Measurements from ENCODE around the gene ZFAND5. TPM values are rescaled to one million over a fixed set of nuclear protein-coding genes. Genes with fewer than 3 reads are reported as not detected.

ZFAND5 gene
- total and polyA plus RNA-seq, 4 donors = 147 to 369 (median 169) TPM

DNA sequence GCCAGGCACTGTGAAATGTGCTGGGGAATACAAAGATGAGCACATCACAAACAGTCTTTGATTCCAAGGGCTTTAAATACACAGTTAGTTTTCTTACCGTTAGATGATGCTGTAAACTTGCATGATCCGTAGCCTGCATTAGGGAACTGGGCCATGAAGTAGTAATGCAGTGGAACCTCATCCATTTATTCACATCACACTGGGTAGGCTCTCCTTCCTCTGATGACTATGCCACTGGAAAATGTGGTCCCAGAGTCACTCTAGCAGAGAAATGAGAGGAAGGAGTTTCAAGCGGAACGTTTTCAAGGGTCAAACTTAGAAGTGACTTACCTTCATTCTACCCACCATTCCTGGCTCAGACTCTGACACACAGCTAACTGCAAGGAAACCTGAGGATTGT is 26.4 kb downstream of the ZFAND5 start:
- no peak for ATAC-seq (ENCODE audit: insufficient read depth, low FRiP score)
- Histone ChIP-seq H3K27me3 (ENCODE audit: control insufficient read depth in 3 of 3, insufficient read depth in 3 of 3, low read length in 2 of 3) (no peaks in the 10 kb centered on the region), H3K4me3 (no peak overlapping the region), H3K36me3 (ENCODE audit: control insufficient read depth in 4 of 4, insufficient read depth in 4 of 4, low read length in 4 of 4) (peaks cover 0 to 3% (median 0%) of the 10 kb centered on the region in 4 donors), H3K9me3 (ENCODE audit: control insufficient read depth in 4 of 4, insufficient read depth in 3 of 4, low read length in 3 of 4) (no peaks in the 10 kb centered on the region), H3K9ac (ENCODE audit: insufficient read depth in 1 of 2, low read length in 2 of 2) (no peak overlapping the region), H3K4me1 (ENCODE audit: control insufficient read depth in 5 of 5, insufficient read depth in 5 of 5, low read length in 5 of 5) (no peaks in the 10 kb centered on the region), H3K27ac (ENCODE audit: low read depth in 1 of 2, low read length in 1 of 2) (no peak overlapping the region)
- TF ChIP-seq, protein P1, sequence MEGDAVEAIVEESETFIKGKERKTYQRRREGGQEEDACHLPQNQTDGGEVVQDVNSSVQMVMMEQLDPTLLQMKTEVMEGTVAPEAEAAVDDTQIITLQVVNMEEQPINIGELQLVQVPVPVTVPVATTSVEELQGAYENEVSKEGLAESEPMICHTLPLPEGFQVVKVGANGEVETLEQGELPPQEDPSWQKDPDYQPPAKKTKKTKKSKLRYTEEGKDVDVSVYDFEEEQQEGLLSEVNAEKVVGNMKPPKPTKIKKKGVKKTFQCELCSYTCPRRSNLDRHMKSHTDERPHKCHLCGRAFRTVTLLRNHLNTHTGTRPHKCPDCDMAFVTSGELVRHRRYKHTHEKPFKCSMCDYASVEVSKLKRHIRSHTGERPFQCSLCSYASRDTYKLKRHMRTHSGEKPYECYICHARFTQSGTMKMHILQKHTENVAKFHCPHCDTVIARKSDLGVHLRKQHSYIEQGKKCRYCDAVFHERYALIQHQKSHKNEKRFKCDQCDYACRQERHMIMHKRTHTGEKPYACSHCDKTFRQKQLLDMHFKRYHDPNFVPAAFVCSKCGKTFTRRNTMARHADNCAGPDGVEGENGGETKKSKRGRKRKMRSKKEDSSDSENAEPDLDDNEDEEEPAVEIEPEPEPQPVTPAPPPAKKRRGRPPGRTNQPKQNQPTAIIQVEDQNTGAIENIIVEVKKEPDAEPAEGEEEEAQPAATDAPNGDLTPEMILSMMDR (IDR thresholded peaks at IDR 0.05; ENCODE audit: control extremely low read depth, extremely low read depth) = no peak
- DNase-seq = no peak
- 94 to 96% methylated on average over 4 of the region's 4 CpGs for WGBS, 2 donors

DNA sequence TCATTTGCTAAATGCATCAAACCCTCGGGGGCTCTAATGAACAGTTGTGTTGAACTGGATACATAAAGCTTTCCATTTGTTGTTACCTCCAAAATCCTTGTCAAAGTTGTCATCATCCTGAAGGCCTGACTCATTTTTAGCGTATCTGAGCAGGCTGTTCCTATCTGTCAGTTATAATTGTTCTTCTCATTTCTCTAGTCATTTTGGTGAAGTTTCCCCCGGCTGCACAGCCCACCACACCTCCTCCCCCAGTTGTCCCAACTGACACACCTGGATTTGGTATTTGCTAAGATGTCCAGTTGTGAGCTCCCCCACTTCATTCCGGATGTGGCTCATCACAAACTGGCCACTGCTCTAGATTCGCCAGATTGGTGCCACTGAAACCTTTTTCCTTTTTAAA is 27.7 kb downstream of the ZFAND5 start:
- H3K4me1 ChIP-seq (ENCODE audit: control insufficient read depth in 5 of 5, insufficient read depth in 5 of 5, low read length in 5 of 5) = no peaks in the 10 kb centered on the region
- H3K27ac ChIP-seq (ENCODE audit: low read depth in 1 of 2, low read length in 1 of 2) = no peak overlapping the region
- H3K27me3 ChIP-seq (ENCODE audit: control insufficient read depth in 3 of 3, insufficient read depth in 3 of 3, low read length in 2 of 3) = no peaks in the 10 kb centered on the region
- WGBS, 2 donors = 74 to 82% methylated on average over 5 of the region's 5 CpGs
- H3K9me3 ChIP-seq (ENCODE audit: control insufficient read depth in 4 of 4, insufficient read depth in 3 of 4, low read length in 3 of 4) = no peaks in the 10 kb centered on the region
- DNase-seq (no peak), ATAC-seq (ENCODE audit: insufficient read depth, low FRiP score) (no peak)
- TF ChIP-seq, protein P1 (IDR thresholded peaks at IDR 0.05; ENCODE audit: control extremely low read depth, extremely low read depth) = no peak
- peaks cover 0 to 3% (median 0%) of the 10 kb centered on the region in 4 donors for H3K36me3 ChIP-seq (ENCODE audit: control insufficient read depth in 4 of 4, insufficient read depth in 4 of 4, low read length in 4 of 4)
- H3K9ac ChIP-seq (ENCODE audit: insufficient read depth in 1 of 2, low read length in 2 of 2) = no peak overlapping the region
- no peak overlapping the region for H3K4me3 ChIP-seq

DNA sequence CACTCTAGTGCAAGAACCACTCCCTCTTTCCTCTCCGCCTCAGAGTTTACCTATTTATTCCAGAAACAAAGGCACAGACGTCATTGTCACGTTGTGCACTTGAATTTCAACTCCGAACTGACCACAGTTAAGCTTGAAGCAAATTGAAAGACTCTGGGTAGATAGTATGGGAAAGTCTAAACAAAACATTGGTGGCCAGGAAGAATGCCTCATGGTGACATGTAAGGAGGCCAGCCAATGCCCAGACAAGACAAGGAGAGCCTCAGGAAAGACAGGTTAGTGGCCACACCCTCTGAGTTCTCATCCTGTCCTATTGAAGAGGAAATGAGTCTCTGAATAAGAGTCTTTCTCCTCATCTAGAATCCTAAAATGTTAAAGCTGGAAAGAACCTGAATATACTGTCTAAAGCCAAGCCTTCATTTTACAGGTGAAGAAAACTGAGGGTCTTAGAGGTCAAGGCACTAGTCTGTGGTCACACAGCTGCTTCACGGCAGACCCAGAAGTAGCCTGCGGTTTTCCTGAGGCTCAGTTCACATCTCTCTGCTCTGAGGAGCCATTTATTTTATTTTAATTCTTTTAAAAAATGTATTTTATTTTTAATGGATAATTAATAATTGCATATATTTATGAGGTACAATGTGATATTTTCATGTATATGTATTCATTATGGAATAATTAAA is 30.2 kb downstream of the ZFAND5 start:
- Histone ChIP-seq H3K27ac (ENCODE audit: low read depth in 1 of 2, low read length in 1 of 2) (no peak overlapping the region), H3K36me3 (ENCODE audit: control insufficient read depth in 4 of 4, insufficient read depth in 4 of 4, low read length in 4 of 4) (peaks cover 0 to 3% (median 0%) of the 10 kb centered on the region in 4 donors)
- WGBS, 2 donors = 88 to 91% methylated on average over 6 of the region's 6 CpGs

More for the DNA sequence above, 30.2 kb downstream of the ZFAND5 start:
- Histone ChIP-seq H3K9ac (ENCODE audit: insufficient read depth in 1 of 2, low read length in 2 of 2) (no peak overlapping the region), H3K4me1 (ENCODE audit: control insufficient read depth in 5 of 5, insufficient read depth in 5 of 5, low read length in 5 of 5) (no peaks in the 10 kb centered on the region), H3K4me3 (no peak overlapping the region), H3K27me3 (ENCODE audit: control insufficient read depth in 3 of 3, insufficient read depth in 3 of 3, low read length in 2 of 3) (no peaks in the 10 kb centered on the region), H3K9me3 (ENCODE audit: control insufficient read depth in 4 of 4, insufficient read depth in 3 of 4, low read length in 3 of 4) (no peaks in the 10 kb centered on the region)
- no peak for ATAC-seq (ENCODE audit: insufficient read depth, low FRiP score)
- DNase-seq = no peak
- TF ChIP-seq, protein P1 (IDR thresholded peaks at IDR 0.05; ENCODE audit: control extremely low read depth, extremely low read depth) = no peak
